ENCODE results near the gene ATP6V1F.
A peak's percentile ranks its signal among the peaks of the same experiment; 100 is the strongest.

The ATP6V1F gene, protein sequence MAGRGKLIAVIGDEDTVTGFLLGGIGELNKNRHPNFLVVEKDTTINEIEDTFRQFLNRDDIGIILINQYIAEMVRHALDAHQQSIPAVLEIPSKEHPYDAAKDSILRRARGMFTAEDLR

GRCh38 chr7:128862571-128863432 lies at the start of gene ATP6V1F:
ATP6V1F (plus strand) TSS chr7:128862856; CDS start chr7:128862905, 49 bp downstream.
- no peaks in the 10 kb centered on the region for H3K9me3 ChIP-seq (ENCODE audit: control insufficient read depth, insufficient read depth, low read depth, low read length)
- peak within 1 kb of the TSS; percentile 83 for H3K4me3 ChIP-seq (ENCODE audit: low read depth, low read length)
- H3K4me1 ChIP-seq (ENCODE audit: control insufficient read depth, insufficient read depth, low read length), result peaks cover 10% of the 10 kb centered on the region
- peaks cover 13% of the 10 kb centered on the region for H3K36me3 ChIP-seq (ENCODE audit: control insufficient read depth, insufficient read depth, low read length)
- H3K27me3 ChIP-seq (ENCODE audit: control insufficient read depth, insufficient read depth, low read length), result peaks cover 6% of the 10 kb centered on the region
- no peak within 1 kb of the TSS for H3K27ac ChIP-seq (ENCODE audit: low read depth, low read length)
- H3K9ac ChIP-seq (ENCODE audit: low read length), result peak within 1 kb of the TSS; percentile 82

DNA sequence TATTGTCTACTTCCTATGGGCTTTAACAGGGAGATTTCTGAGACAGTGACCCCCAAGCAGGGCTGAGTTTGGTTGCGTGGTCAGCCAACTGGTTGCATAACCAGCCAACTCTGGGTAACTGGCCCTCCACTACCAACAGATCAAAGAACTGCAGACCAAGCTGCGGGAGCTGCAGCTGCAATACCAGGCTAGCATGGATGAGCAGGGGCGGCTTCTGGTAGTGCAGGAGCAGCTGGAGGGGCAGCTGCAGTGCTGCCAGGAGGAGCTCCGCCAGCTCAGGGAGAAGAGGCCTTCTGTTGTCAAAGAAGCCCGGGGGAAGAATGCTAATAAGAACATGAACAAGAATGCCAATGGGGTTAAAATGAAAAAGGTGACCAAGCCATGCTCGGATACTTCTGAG lies 48.2 kb upstream of the ATP6V1F start:
- H3K27ac ChIP-seq (ENCODE audit: low read depth, low read length), result no peak overlapping the region
- H3K4me1 ChIP-seq (ENCODE audit: control insufficient read depth, insufficient read depth, low read length), result peaks cover 12% of the 10 kb centered on the region
- H3K36me3 ChIP-seq (ENCODE audit: control insufficient read depth, insufficient read depth, low read length), result peaks cover 27% of the 10 kb centered on the region
- H3K27me3 ChIP-seq (ENCODE audit: control insufficient read depth, insufficient read depth, low read length), result no peaks in the 10 kb centered on the region
- H3K4me3 ChIP-seq (ENCODE audit: low read depth, low read length), result no peak overlapping the region
- no peaks in the 10 kb centered on the region for H3K9me3 ChIP-seq (ENCODE audit: control insufficient read depth, insufficient read depth, low read depth, low read length)
- H3K9ac ChIP-seq (ENCODE audit: low read length), result no peak overlapping the region

DNA sequence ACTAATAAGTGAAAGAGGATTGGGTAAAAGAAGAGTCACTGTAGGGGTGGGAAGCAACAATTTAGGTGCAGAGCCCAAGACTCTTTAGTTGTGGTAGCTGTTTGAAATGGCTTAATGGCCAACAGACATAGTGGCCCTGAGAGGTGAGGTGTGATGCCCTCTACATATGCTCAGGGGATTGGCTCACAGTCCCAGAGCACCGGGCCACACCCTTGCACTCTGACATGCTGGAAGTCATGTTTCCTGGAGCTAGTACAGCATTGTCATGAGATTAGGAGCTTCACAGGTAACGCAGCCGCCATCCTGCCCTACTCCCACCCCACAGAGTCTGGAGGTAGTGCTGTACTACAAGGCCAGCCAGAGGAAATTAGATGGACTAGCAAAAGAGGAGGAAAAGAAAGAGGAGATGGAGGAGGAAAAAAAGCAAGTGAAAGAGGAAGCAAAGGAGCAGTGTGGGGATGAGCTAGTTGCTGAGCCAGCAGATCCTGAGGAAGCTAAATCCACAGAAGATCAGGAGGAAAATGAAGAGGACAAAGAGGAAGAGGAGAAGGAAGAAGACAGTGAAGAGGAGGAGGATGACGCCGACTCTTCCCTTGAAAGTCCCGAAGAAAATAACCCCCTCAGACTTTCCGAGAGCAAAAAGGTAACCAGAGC lies 47.2 kb upstream of the ATP6V1F start:
- peaks cover 12% of the 10 kb centered on the region for H3K4me1 ChIP-seq (ENCODE audit: control insufficient read depth, insufficient read depth, low read length)
- no peak overlapping the region for H3K9ac ChIP-seq (ENCODE audit: low read length)

GRCh38 chr7:128818694-128819093 lies 44.0 kb upstream of the ATP6V1F start:
- no peaks in the 10 kb centered on the region for H3K27me3 ChIP-seq (ENCODE audit: control insufficient read depth, insufficient read depth, low read length)
- H3K4me3 ChIP-seq (ENCODE audit: low read depth, low read length), result no peak overlapping the region
- no peak overlapping the region for H3K9ac ChIP-seq (ENCODE audit: low read length)
- H3K27ac ChIP-seq (ENCODE audit: low read depth, low read length), result no peak overlapping the region
- 0 out of 2 replicates have a peak, but pooled peaks cover 5% of the 10 kb centered on the region for H3K36me3 ChIP-seq (ENCODE audit: control insufficient read depth, insufficient read depth, low read length)
- H3K4me1 ChIP-seq (ENCODE audit: control insufficient read depth, insufficient read depth, low read length), result no peaks in the 10 kb centered on the region; the same call in 1 of the 2 replicates
- H3K9me3 ChIP-seq (ENCODE audit: control insufficient read depth, insufficient read depth, low read depth, low read length), result no peaks in the 10 kb centered on the region

More for the DNA sequence above, 47.2 kb upstream of the ATP6V1F start:
- no peaks in the 10 kb centered on the region for H3K27me3 ChIP-seq (ENCODE audit: control insufficient read depth, insufficient read depth, low read length)
- H3K27ac ChIP-seq (ENCODE audit: low read depth, low read length), result no peak overlapping the region
- H3K4me3 ChIP-seq (ENCODE audit: low read depth, low read length), result no peak overlapping the region
- H3K36me3 ChIP-seq (ENCODE audit: control insufficient read depth, insufficient read depth, low read length), result peaks cover 19% of the 10 kb centered on the region
- H3K9me3 ChIP-seq (ENCODE audit: control insufficient read depth, insufficient read depth, low read depth, low read length), result no peaks in the 10 kb centered on the region

DNA sequence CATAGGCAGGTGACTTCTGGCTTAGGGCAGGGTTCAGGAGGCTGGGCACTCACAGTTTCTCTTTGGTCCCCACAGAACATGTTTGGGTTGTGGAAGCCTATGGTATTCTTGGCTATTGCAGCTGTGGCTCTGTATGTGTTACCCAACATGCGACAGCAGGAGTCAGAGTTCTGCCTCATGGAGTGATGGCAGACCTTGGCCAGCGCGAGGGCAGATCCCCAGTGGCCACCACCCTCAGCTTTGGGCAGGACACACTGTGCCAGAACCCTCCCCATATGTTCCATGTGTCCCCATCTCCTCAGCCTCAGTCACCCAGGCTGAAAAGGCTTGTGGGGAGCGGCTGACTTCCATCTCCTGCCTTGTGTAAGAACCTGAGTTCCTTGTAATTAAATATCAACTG lies 40.9 kb upstream of the ATP6V1F start:
- H3K27me3 ChIP-seq (ENCODE audit: control insufficient read depth, insufficient read depth, low read length), result no peaks in the 10 kb centered on the region

GRCh38 chr7:128826512-128826911 lies 36.1 kb upstream of the ATP6V1F start:
- Histone ChIP-seq H3K4me1 (ENCODE audit: control insufficient read depth, insufficient read depth, low read length) (peaks cover 31% of the 10 kb centered on the region), H3K27me3 (ENCODE audit: control insufficient read depth, insufficient read depth, low read length) (peaks cover 17% of the 10 kb centered on the region), H3K9ac (ENCODE audit: low read length) (no peak overlapping the region), H3K9me3 (ENCODE audit: control insufficient read depth, insufficient read depth, low read depth, low read length) (no peaks in the 10 kb centered on the region), H3K36me3 (ENCODE audit: control insufficient read depth, insufficient read depth, low read length) (no peaks in the 10 kb centered on the region), H3K27ac (ENCODE audit: low read depth, low read length) (no peak overlapping the region), H3K4me3 (ENCODE audit: low read depth, low read length) (no peak overlapping the region)

More for the DNA sequence above, 40.9 kb upstream of the ATP6V1F start:
- H3K9ac ChIP-seq (ENCODE audit: low read length), result no peak overlapping the region
- H3K36me3 ChIP-seq (ENCODE audit: control insufficient read depth, insufficient read depth, low read length), result no peaks in the 10 kb centered on the region
- H3K27ac ChIP-seq (ENCODE audit: low read depth, low read length), result no peak overlapping the region
- no peaks in the 10 kb centered on the region for H3K9me3 ChIP-seq (ENCODE audit: control insufficient read depth, insufficient read depth, low read depth, low read length)
- H3K4me1 ChIP-seq (ENCODE audit: control insufficient read depth, insufficient read depth, low read length), result no peaks in the 10 kb centered on the region; the same call in 1 of the 2 replicates
- H3K4me3 ChIP-seq (ENCODE audit: low read depth, low read length), result no peak overlapping the region

DNA sequence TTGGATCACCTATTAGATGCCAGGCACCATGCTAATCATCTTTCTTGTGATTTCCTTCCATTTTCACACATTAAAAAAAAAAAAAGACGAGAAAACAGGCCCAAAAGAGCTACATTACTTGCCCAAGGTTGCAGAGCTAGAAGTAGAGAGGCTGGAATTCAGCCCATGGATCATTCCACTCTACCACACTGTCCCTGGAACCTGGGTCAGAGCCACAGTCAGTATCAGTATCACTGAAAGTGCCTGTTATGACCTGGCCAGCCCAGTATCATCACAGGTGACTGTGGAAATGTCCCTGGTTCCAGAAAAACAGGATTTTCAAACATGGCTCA lies 35.8 kb upstream of the ATP6V1F start:
- peaks cover 31% of the 10 kb centered on the region for H3K4me1 ChIP-seq (ENCODE audit: control insufficient read depth, insufficient read depth, low read length)
- H3K4me3 ChIP-seq (ENCODE audit: low read depth, low read length), result no peak overlapping the region
- H3K9me3 ChIP-seq (ENCODE audit: control insufficient read depth, insufficient read depth, low read depth, low read length), result no peaks in the 10 kb centered on the region
- H3K9ac ChIP-seq (ENCODE audit: low read length), result no peak overlapping the region
- H3K27ac ChIP-seq (ENCODE audit: low read depth, low read length), result no peak overlapping the region
- H3K36me3 ChIP-seq (ENCODE audit: control insufficient read depth, insufficient read depth, low read length), result no peaks in the 10 kb centered on the region
- H3K27me3 ChIP-seq (ENCODE audit: control insufficient read depth, insufficient read depth, low read length), result peaks cover 18% of the 10 kb centered on the region

GRCh38 chr7:128827248-128827958 lies 35.3 kb upstream of the ATP6V1F start:
- no peak overlapping the region for H3K4me3 ChIP-seq (ENCODE audit: low read depth, low read length)
- H3K9ac ChIP-seq (ENCODE audit: low read length), result peak overlapping the region; percentile 61
- no peaks in the 10 kb centered on the region for H3K36me3 ChIP-seq (ENCODE audit: control insufficient read depth, insufficient read depth, low read length)
- no peak overlapping the region; the same call in 1 of the 2 replicates for H3K27ac ChIP-seq (ENCODE audit: low read depth, low read length)
- peaks cover 18% of the 10 kb centered on the region for H3K27me3 ChIP-seq (ENCODE audit: control insufficient read depth, insufficient read depth, low read length)
- no peaks in the 10 kb centered on the region for H3K9me3 ChIP-seq (ENCODE audit: control insufficient read depth, insufficient read depth, low read depth, low read length)
- H3K4me1 ChIP-seq (ENCODE audit: control insufficient read depth, insufficient read depth, low read length), result peaks cover 31% of the 10 kb centered on the region

- Histone ChIP-seq H3K4me1 (ENCODE audit: control insufficient read depth, insufficient read depth, low read length) (peaks cover 38% of the 10 kb centered on the region), H3K36me3 (ENCODE audit: control insufficient read depth, insufficient read depth, low read length) (no peaks in the 10 kb centered on the region), H3K27ac (ENCODE audit: low read depth, low read length) (peak overlapping the region; percentile 51; the same call in 1 of the 2 replicates), H3K9ac (ENCODE audit: low read length) (peak overlapping the region; percentile 61), H3K4me3 (ENCODE audit: low read depth, low read length) (no peak overlapping the region), H3K27me3 (ENCODE audit: control insufficient read depth, insufficient read depth, low read length) (peaks cover 18% of the 10 kb centered on the region), H3K9me3 (ENCODE audit: control insufficient read depth, insufficient read depth, low read depth, low read length) (no peaks in the 10 kb centered on the region)
Observed at GRCh38 chr7:128827971-128828711, 34.5 kb upstream of the ATP6V1F start.

- H3K9me3 ChIP-seq (ENCODE audit: control insufficient read depth, insufficient read depth, low read depth, low read length), result no peaks in the 10 kb centered on the region
- peak overlapping the region; percentile 56 for H3K4me3 ChIP-seq (ENCODE audit: low read depth, low read length)
- H3K36me3 ChIP-seq (ENCODE audit: control insufficient read depth, insufficient read depth, low read length), result peaks cover under 1% of the 10 kb centered on the region; the same call in 1 of the 2 replicates
- H3K27ac ChIP-seq (ENCODE audit: low read depth, low read length), result no peak overlapping the region
- peaks cover 18% of the 10 kb centered on the region for H3K27me3 ChIP-seq (ENCODE audit: control insufficient read depth, insufficient read depth, low read length)
- peak overlapping the region; percentile 65 for H3K9ac ChIP-seq (ENCODE audit: low read length)
- H3K4me1 ChIP-seq (ENCODE audit: control insufficient read depth, insufficient read depth, low read length), result peaks cover 47% of the 10 kb centered on the region
Observed at GRCh38 chr7:128829391-128830166, 33.1 kb upstream of the ATP6V1F start.

All from HUES6 (cell line).